GM10847 (cell line): ENCODE results near the gene ARHGAP15.

ENCODE experiments used
- POLR2A ChIP-seq: IDR thresholded peaks from 2 replicates; pipeline ENCODE4 v1.6.1; 2011; ENCODE audit not compliant: insufficient read length; ENCODE audit errors: extremely low read depth

ARHGAP15 gene

GRCh38 chr2:143588746-143589145 is 459.5 kb downstream of the ARHGAP15 start:
- no peak for TF ChIP-seq POLR2A

DNA sequence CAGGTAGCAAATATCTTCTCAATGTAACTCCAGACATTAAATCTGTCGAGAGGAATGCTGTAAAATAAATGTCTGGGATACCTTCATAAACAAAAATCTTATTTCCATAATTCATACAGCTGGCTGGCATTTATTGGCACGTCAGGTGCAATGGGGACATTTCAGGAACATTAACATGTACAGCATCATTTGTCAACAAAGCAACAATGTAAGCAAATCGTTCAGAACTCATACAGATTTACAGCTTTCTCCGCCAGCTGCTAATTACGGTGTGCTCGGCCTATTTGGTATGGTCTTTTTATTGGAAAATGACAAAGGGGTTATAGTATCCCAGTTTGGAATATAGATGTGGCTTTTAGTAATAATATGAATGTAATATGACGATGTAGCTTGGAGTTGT is 464.9 kb downstream of the ARHGAP15 start:
- TF ChIP-seq POLR2A: no peak

DNA sequence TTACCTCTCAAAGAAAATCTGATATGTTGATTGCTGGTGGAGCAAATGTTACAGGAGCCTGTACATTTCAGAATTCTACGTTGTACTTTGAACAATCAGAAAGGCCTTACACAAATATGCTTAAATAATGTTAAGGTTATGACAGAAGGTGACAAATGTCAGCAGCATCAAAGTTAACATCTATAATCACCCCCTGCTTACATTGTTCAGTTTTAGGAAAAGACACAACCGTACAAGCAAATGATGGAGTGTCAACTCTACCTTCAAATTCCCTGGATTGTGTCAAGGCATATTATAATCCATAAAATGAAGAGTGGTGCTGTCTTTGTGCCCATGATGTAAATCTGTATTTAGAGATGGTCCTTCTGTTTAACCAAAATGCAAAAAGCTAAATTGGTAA is 465.5 kb downstream of the ARHGAP15 start:
- TF ChIP-seq POLR2A: no peak

DNA sequence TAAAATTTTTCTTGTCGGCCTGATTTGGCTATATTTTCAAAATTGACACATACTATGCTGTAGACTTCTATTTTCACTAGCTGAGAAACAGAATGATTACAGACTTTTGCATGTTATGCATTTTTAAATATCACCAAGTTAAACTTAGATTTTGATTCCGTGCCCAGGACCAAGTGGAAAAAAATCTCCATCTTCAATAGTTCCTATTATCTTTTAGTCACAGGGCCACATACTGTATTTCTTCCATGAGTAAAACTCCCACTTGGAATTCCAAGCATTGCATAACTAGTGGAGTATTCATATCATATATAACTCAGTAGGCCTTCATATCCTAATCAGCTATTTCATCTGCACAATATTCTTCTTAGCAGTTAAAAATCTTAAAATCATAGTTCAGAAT is 470.9 kb downstream of the ARHGAP15 start:
- no peak for TF ChIP-seq POLR2A

GRCh38 chr2:143601828-143602227 is 472.6 kb downstream of the ARHGAP15 start:
- no peak for TF ChIP-seq POLR2A

DNA sequence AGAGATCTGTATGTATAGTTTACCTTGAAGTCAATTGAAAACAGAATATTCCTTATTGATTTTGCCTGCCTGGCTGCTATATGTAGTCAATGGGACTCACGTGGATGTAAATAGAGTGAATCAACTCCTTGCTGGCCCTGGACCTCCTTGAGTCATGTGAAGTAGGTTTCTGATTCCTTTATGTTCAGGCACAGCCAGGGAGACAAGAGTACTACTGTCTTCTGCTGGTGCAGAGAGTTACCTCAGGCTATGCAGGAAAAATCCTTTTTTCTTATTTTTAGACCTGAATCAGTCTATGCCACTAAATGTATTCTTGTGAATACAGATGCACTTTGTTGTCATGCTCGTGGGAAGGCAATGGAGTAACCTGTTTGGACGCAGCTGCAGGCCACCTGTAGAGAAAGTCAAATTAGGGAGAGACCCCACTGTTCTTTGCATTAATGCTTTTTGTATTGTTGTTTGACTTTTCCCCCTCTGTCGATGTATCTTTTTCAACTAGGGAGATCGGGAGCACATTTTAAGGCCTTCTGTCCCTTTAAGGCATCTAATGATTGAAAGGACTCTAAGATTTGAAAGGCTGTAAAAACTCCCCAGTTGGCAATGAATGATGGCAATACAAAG is 473.9 kb downstream of the ARHGAP15 start:
- no peak for TF ChIP-seq POLR2A

GRCh38 chr2:143603846-143604565 is 474.8 kb downstream of the ARHGAP15 start:
- no peak for TF ChIP-seq POLR2A

GRCh38 chr2:143604566-143604959 is 475.3 kb downstream of the ARHGAP15 start:
- no peak for TF ChIP-seq POLR2A

DNA sequence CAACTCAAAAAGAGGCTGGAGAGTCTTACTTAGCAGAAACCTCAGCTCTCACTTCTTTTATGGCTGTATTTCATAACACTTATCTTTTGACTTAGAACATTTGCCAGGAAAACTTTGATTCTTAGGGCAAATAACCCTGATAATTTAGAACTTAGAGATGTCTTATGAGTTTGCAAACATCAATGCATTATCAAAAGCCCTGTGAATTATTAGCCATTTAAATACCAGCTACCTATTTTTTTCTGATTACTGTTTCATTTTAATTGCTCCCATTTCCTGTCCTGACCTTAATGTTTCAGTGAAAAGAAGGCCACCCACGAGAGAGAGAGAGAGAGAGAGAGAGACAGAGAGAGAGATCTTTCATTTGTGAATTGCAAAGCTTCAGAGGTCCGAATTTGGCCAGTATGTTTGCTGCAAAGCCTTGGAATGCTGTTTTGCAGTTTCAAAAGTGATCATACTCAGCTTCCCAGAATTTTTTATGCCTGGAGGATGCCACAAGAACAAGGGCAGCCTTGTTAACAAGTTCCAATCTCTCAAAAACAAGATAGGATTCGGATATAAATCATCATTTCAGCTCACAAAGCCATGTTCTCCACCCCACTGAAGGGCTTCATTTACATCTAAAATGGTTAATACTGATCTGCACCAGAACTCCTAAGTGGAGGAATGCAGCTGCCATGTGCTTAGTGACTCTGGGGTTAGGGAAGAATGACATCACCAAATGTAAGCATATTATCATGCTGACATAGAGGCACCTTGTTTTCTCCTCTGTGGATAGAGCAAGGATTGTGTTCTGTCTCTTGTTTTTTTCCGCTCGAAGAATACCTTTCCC is 478.2 kb downstream of the ARHGAP15 start:
- no peak for TF ChIP-seq POLR2A

DNA sequence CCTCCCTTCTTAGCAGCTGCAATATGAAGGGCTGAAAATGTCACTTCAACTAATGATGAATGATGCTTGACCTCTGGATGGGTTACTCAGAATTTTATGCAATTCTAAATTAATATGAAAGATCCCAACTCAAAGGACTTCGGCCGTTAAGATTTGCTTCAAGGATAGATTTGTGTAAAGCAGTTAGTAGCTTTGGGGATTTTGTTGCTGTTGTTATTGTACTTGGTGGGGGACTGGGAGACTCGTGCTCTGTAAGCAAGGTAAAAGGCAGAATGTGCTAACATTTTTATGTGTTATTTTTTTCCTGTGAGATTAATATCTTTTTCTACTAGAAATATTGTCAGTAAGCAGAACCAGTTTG is 478.8 kb downstream of the ARHGAP15 start:
- no peak for TF ChIP-seq POLR2A

DNA sequence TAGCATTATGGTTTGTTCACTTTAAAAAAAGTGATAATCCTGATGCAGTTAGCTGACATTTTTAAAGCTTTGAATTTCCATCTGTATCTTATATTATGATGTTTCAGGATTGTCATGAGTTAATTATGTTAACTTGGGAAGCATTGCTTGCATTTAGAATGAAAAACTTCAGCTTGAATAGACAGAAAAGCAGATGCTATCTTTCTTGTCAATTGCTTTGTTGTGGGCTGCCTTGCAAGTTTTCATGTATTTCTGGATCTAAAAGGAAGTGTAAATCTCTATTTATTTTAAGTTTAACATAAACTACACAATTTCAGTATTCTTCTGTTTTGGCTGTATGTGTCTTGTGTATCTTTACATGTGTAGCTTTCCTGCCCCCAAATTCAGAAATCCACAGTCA is 479.5 kb downstream of the ARHGAP15 start:
- TF ChIP-seq POLR2A: no peak

- TF ChIP-seq POLR2A: no peak
Observed at GRCh38 chr2:143611336-143611735, 482.1 kb downstream of the ARHGAP15 start.

DNA sequence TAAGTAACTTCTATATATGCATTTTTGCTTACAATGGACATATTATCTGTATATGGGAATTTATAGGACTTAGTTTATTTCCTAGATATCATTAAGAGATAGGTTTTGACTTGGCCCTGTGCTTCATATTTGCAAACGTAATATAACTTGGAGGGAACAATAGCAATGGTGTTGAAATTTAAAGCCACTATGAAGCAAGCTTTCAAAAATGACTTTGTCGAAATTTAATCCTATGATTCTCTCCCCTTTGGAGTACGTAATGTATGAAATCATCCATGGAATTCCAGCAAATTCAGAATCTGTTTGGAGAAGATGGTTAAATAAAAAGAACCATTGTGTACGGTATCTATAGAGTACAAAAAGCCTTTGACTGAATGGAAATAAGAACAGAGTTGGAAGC is 486.3 kb downstream of the ARHGAP15 start:
- no peak for TF ChIP-seq POLR2A

DNA sequence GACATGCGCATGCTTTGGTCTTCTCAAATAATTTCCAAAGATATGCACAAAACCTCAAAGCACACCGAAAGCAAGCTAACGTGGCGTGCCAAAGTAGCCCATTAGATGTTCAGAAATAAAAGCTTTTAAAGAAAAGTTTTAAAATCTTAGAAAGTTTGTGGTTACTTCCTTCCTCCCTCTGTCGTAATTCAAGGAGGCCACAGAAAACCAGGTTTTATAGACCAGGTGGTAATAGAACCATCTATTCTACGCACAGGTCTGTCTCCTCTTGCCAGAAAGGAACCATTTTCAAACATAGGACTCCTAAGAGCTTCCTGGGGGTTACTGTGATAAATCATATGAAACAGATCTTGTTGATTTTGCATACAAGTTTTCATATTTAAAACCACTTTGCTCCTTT is 487.2 kb downstream of the ARHGAP15 start:
- no peak for TF ChIP-seq POLR2A

DNA sequence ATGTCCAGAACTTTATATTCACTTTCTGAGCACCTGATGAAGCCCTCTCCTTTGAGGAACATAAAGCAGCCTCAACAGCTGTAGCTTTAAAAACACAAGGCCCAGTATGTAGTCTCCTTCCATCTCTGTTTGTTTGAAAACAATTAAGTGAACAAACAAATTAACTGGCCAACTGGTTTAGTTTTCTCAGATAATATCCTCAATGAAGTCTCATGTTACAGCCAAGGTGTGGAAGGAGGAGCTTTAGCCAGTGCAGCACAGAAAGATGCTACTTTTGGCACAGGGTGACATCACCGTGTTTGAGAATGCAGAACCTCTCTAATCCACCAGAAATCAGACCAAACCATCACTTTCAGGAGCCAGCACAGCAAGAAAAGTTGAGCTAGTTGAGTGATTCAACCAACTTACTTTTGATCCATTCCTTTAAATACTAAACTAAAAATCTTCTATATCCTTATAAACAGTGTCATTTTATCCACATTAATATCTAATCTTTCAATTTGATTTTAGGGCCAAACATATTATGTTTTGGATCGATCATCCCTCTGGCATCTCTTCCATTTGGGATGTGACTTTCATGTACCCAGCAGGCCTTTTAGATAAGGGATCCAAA is 488.7 kb downstream of the ARHGAP15 start:
- TF ChIP-seq POLR2A: no peak

DNA sequence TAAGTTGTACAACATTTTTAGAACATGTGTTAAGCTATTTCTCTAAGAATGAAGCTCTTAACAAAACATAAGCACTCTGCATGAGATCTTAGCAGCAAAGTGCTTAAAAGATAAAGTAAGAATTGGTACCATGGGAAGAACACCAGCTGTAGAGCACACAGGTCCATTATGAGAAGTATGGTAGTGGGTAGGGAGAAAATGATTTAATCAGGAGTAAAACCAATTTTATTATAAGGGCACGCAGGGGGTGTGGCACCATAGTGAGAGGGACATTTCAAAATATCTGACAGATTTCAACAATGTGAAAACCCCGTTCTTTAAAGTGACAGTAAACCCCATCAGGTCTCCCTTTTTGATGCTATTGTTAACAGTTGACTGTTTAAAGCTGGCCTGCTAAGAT is 492.9 kb downstream of the ARHGAP15 start:
- no peak for TF ChIP-seq POLR2A
